ENCODE results near the gene COG1. TPM values are rescaled to one million over a fixed set of nuclear protein-coding genes. Genes with fewer than 3 reads are reported as not detected.

The COG1 gene
- total and polyA plus RNA-seq, 11 donors: 20.2 to 78.7 (median 55.1) TPM

GRCh38 chr17:73223626-73224230 is 30.9 kb downstream of the COG1 start:
- intact Hi-C loops (cut with DNase I): no loop called here
- Histone ChIP-seq H3K9me3 (no peaks in the 10 kb centered on the region), H3K27ac (no peak overlapping the region), H3K36me3 (peaks cover 0 to 15% (median 9%) of the 10 kb centered on the region in 9 donors), H3K4me1 (peaks cover 0 to 38% (median 21%) of the 10 kb centered on the region in 12 donors), H3K4me3 (no peak overlapping the region), H3K27me3 (no peaks in the 10 kb centered on the region)
- DNase-seq (no peak), ATAC-seq (no peak)
- WGBS, 4 donors: 92 to 98% (median 96%) methylated on average over 2 of the region's 2 CpGs
- TF ChIP-seq CTCF (IDR thresholded peaks at IDR 0.05) (no peak), POLR2A (IDR thresholded peaks at IDR 0.05) (no peak)

GRCh38 chr17:73224237-73224636 is 31.4 kb downstream of the COG1 start:
- H3K4me3 ChIP-seq: no peak overlapping the region
- no peaks in the 10 kb centered on the region for H3K9me3 ChIP-seq
- H3K27ac ChIP-seq: no peak overlapping the region
- peaks cover 4 to 43% (median 25%) of the 10 kb centered on the region in 12 donors for H3K4me1 ChIP-seq
- 86 to 96% (median 90%) methylated on average over 2 of the region's 2 CpGs for WGBS, 4 donors
- TF ChIP-seq CTCF (IDR thresholded peaks at IDR 0.05): no peak
- no peak for TF ChIP-seq POLR2A (IDR thresholded peaks at IDR 0.05)
- DNase-seq: no peak
- intact Hi-C loops (cut with DNase I): no loop called here
- ATAC-seq: no peak
- no peaks in the 10 kb centered on the region for H3K27me3 ChIP-seq
- peaks cover 0 to 15% (median 9%) of the 10 kb centered on the region in 9 donors for H3K36me3 ChIP-seq

- H3K27ac ChIP-seq: no peak overlapping the region
- ATAC-seq: no peak
- peaks cover 5 to 46% (median 28%) of the 10 kb centered on the region in 12 donors for H3K4me1 ChIP-seq
- no peaks in the 10 kb centered on the region for H3K9me3 ChIP-seq
- intact Hi-C loops (cut with DNase I): no loop called here
- H3K4me3 ChIP-seq: no peak overlapping the region
- WGBS, 4 donors: 86 to 92% (median 89%) methylated on average over 5 of the region's 5 CpGs
- H3K36me3 ChIP-seq: peaks cover 0 to 15% (median 9%) of the 10 kb centered on the region in 9 donors
- no peaks in the 10 kb centered on the region for H3K27me3 ChIP-seq
- TF ChIP-seq CTCF (IDR thresholded peaks at IDR 0.05) (no peak), POLR2A (IDR thresholded peaks at IDR 0.05) (no peak)
- no peak for DNase-seq
Observed at GRCh38 chr17:73224663-73225305, 31.9 kb downstream of the COG1 start.

- intact Hi-C loops (cut with DNase I): no loop called here
- no peak for ATAC-seq
- TF ChIP-seq CTCF (IDR thresholded peaks at IDR 0.05) (no peak), POLR2A (IDR thresholded peaks at IDR 0.05) (no peak)
- peaks cover 0 to 9% (median 3%) of the 10 kb centered on the region in 9 donors for H3K36me3 ChIP-seq
- no peaks in the 10 kb centered on the region for H3K9me3 ChIP-seq
- WGBS, 4 donors: 80 to 87% (median 83%) methylated on average over 3 of the region's 3 CpGs
- H3K4me1 ChIP-seq: peaks cover 5 to 61% (median 44%) of the 10 kb centered on the region in 12 donors
- no peak overlapping the region for H3K4me3 ChIP-seq
- H3K27ac ChIP-seq: peak overlapping the region in 1 of 12 donors; percentile 68
- no peaks in the 10 kb centered on the region for H3K27me3 ChIP-seq
- no peak for DNase-seq
Observed at GRCh38 chr17:73226556-73227172, 33.8 kb downstream of the COG1 start.
